Adrenal gland (tissue), 5 donors: ENCODE data around the gene AOX1.

Source experiments
- POLR2A ChIP-seq, 2 donors: fragments of 450-650 bp; IDR thresholded peaks; one replicate each; pipeline ENCODE4 v1.6.1; 2017; ENCODE audit warnings: antibody characterized with exemption in 2 of 2, mild to moderate bottlenecking in 2 of 2, moderate library complexity in 1 of 2
- TF ChIP-seq, protein P1 (sequence below), 6 experiments: fragments of 450-650 bp in 4 of 6; fragments of 200-600 bp in 2 of 6; sonication (generic) in 1 of 6; IDR thresholded peaks; 1 replicate in 5 of 6; 2 replicates in 1 of 6; pipeline versions ENCODE4 v1.5.1 to v1.8.0; 2016 to 2021; ENCODE audit warnings: antibody characterized with exemption in 6 of 6, mild to moderate bottlenecking in 2 of 6, moderate library complexity in 1 of 6
- donor health status: DM: no; HTN: no; CAD: no.

DNA sequence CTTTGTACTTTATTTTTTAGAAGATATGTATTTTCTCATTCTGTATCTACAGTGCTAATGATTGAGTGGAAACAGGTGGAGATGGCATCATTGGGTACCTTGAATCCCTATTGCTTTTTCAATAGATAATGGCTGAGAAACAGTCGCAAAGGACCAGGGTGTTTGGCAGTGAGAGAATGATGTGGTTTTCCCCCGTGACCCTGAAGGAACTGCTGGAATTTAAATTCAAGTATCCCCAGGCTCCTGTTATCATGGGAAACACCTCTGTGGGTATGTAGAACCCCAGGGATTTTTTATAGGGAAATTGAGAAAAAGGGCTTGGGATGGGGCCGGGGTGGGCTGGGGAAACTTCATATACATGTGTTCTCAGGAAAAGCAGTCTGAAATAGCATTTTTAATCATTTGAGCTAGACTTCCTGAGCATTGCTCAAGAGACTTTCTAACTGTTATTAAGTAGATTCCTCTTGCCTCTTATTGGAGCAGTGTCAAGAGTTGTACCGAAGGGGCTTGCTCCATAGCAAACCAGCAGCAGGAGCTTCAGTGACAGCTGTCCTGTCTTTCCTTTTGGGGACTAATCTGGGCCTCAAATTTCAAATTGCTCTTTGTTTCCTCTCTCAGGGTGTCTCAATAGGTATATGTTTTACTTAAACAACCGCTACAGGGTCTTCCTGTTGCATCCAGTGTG lies 18.9 kb downstream of the AOX1 start:
- TF ChIP-seq, protein P1, sequence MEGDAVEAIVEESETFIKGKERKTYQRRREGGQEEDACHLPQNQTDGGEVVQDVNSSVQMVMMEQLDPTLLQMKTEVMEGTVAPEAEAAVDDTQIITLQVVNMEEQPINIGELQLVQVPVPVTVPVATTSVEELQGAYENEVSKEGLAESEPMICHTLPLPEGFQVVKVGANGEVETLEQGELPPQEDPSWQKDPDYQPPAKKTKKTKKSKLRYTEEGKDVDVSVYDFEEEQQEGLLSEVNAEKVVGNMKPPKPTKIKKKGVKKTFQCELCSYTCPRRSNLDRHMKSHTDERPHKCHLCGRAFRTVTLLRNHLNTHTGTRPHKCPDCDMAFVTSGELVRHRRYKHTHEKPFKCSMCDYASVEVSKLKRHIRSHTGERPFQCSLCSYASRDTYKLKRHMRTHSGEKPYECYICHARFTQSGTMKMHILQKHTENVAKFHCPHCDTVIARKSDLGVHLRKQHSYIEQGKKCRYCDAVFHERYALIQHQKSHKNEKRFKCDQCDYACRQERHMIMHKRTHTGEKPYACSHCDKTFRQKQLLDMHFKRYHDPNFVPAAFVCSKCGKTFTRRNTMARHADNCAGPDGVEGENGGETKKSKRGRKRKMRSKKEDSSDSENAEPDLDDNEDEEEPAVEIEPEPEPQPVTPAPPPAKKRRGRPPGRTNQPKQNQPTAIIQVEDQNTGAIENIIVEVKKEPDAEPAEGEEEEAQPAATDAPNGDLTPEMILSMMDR (IDR thresholded peaks at IDR 0.05), result no peak
- TF ChIP-seq POLR2A (IDR thresholded peaks at IDR 0.05), result no peak
